ENCODE results near the gene LTBR. TPM values are rescaled to one million over a fixed set of nuclear protein-coding genes. Genes with fewer than 3 reads are reported as not detected.
"Not testable (repeated sequence)": the region's sequence is repeated elsewhere in the genome, so short reads cannot be mapped to it uniquely, and the experiment has no call there.

LTBR gene
- polyA plus RNA-seq (ENCODE audit: insufficient read length in 4 of 4) = 10 to 100 TPM; 59.3 to 80.2 (median 69.5) TPM

DNA sequence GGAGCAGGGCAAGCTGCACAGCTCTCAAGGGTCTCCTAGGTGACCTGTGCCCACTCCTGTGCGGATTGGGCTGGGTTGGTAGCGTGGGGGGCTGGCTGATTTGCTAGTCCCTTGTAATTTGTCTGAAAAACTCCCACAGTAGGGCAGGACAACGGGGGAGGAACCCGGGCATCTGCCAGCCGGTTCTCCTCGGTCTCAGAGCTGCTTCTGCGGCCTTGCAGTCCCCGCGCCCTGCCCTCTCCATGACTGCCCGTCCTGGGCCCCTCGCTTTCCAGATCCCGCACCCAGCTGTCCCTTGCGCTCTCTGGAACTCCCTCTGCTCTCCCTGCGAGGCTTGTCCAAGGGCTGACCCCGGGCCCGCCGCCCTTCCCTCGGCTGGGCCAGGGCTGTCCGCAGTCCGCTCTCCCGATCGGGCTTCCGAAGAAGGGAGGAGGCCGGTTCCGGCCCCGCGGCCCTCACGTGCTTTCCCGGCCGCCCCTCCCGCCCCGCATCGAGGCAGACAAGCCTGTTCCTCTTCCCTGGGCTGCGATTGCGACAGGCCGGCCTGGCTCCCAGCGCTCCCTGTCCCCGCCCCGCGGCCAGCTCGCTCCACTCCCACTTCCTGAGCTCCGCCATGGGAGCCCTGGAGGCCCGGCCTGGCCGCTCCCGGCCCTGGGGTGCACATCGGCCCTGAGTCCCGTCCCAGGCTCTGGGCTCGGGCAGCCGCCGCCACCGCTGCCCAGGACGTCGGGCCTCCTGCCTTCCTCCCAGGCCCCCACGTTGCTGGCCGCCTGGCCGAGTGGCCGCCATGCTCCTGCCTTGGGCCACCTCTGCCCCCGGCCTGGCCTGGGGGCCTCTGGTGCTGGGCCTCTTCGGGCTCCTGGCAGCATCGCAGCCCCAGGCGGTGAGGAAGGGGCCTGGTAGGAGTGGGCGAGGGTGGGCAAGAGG lies at the start of gene LTBR:
TSS of gene LTBR (plus strand) at position 591 of the 927 bp plus-strand sequence. CDS start at position 788, 197 bp downstream.
- peak in 3 of 4 donors; percentile 60 to 73 (median 67) for DNase-seq (ENCODE audit: low read depth in 4 of 4, low spot score in 2 of 4)

- no peak for DNase-seq (ENCODE audit: low read depth in 4 of 4, low spot score in 2 of 4)
Measured at GRCh38 chr12:6334359-6334758, 49.6 kb upstream of the LTBR start.

GRCh38 chr12:6334940-6335450 lies 49.0 kb upstream of the LTBR start:
- DNase-seq (ENCODE audit: low read depth in 4 of 4, low spot score in 2 of 4) = no peak

- DNase-seq (ENCODE audit: low read depth in 4 of 4, low spot score in 2 of 4) = no peak
Measured at GRCh38 chr12:6335451-6336078, 48.4 kb upstream of the LTBR start.

DNA sequence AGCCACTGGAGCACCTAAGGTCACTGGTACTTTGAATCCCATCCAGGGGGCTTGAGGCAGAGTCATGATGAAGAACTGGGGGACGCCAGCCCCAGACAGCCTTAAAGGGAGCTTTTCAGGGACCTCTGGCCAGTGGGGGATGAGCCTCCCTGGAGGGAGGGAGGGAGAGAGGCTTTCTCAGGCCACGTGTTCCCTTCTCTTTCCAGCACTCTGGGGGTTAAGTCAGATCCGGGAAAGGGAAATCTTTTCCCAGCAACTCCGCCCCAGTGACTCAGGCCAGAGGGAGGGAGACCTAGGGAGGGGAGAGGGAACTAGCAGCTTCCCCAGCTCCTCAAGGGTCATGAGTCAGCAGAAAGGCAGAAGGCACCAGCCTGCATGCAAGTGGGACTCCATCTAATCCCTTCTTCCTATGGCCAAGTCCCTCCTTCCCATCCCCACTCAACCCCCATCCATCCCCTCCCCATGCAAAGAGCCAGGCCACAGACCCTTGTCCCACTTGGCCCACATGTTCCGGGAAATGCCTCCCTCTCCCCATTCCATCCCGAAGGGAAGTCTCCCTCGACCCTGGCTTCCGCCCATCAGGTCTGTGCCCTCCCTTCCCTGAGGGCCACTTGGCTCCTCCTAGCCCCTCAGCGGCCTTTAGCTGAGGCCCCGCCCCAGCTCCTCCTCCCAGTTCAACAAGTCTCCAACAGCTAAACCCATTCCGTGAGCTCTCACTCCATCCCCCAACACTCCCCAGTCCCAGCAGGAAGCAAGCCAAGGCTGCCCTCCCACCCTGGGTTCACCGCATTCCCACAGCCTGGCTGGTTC lies 47.7 kb upstream of the LTBR start:
- peak; percentile 79 to 94 (median 88) for DNase-seq (ENCODE audit: low read depth in 4 of 4, low spot score in 2 of 4)

GRCh38 chr12:6336889-6337853 lies 46.8 kb upstream of the LTBR start:
- DNase-seq (ENCODE audit: low read depth in 4 of 4, low spot score in 2 of 4) = no peak

DNA sequence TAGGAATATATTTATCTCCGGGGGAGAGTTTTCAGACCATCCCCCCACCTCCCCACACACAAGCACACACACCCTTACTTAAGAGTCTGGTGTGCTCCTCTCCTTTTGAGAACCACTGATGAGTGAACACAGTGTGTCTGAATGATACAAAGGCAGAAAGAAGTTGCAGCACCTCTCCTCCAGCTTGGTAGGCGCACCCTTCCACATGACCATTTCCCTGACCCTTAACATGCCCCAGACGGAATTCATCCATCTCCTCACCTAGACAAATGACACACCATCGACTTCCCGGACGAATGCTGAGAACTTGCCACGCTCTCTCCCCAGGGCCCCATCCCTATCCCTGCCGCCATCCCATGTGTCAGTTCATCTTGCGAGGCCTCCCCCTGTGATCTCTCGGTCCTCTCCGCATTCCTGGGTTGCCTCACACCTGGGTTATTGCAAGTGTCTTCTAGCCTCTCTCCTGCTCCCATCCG lies 46.0 kb upstream of the LTBR start:
- DNase-seq (ENCODE audit: low read depth in 4 of 4, low spot score in 2 of 4) = no peak

GRCh38 chr12:6338536-6338935 lies 45.4 kb upstream of the LTBR start:
- not testable (repeated sequence) for DNase-seq (ENCODE audit: low read depth in 4 of 4, low spot score in 2 of 4)

- DNase-seq (ENCODE audit: low read depth in 4 of 4, low spot score in 2 of 4) = no peak
Measured at GRCh38 chr12:6338955-6339354, 45.0 kb upstream of the LTBR start.

- no peak for DNase-seq (ENCODE audit: low read depth in 4 of 4, low spot score in 2 of 4)
Measured at GRCh38 chr12:6340032-6340638, 43.8 kb upstream of the LTBR start.

DNA sequence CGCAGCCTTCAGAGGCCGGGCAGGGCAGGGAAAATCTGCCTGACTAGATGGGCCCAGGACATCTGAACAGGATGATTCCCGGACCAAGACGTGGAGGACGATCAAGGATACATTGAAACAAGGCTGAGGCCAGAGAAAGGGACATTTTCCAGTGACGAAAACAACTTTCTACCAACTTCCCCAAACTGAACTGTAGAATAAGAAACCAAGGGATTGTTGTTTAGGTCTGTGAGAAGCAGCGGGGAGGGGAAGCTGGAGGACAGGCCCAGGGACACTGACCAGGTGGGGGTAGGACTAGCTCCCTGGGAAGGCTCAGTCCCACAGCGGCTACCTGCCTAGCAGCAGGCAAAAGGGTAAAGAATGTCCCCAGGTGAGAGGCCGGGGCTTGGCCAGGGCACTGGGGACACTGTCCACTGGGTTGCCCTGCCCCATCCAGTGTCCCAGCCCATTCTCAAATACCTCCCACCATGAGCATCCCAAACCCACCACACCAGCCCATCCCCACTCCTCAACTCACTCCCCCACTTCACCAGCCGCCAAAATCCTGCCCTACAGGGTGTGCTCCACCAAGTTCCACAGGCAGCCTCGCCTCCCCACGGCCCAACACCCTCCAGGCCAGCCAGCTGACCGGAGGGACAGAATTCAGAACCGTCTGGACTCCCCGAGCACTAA lies 43.1 kb upstream of the LTBR start:
- no peak for DNase-seq (ENCODE audit: low read depth in 4 of 4, low spot score in 2 of 4)

- peak in 1 of 4 donors; percentile 64 for DNase-seq (ENCODE audit: low read depth in 4 of 4, low spot score in 2 of 4)
Measured at GRCh38 chr12:6341417-6342139, 42.4 kb upstream of the LTBR start, which contains the start of gene TNFRSF1A. Gene TNFRSF1A (minus strand): TSS chr12:6342076. CDS start chr12:6341814, 262 bp downstream.

GRCh38 chr12:6342140-6342889 lies 41.6 kb upstream of the LTBR start:
- no peak for DNase-seq (ENCODE audit: low read depth in 4 of 4, low spot score in 2 of 4)

DNA sequence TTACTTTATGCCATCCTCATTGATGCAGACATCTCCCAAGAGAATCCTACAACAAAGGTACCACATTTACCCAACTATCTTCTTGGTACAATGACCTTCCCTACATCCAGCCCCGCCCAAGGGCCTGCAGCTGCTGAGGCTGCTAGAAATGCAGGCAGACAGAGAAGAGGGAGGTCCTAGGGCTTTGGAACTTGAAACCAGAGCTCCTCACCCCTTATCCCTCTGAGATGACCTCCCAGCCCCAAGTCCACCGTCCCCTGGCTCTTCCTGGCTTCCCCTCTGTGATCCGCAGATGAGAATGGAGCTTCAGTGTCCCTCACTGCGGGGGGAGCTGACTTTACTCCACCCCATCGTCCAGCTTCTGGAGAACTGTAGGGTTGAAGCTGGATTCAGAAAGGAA lies 40.4 kb upstream of the LTBR start:
- no peak for DNase-seq (ENCODE audit: low read depth in 4 of 4, low spot score in 2 of 4)

GRCh38 chr12:6344101-6344660 lies 39.8 kb upstream of the LTBR start:
- DNase-seq (ENCODE audit: low read depth in 4 of 4, low spot score in 2 of 4) = not testable (repeated sequence)

DNA sequence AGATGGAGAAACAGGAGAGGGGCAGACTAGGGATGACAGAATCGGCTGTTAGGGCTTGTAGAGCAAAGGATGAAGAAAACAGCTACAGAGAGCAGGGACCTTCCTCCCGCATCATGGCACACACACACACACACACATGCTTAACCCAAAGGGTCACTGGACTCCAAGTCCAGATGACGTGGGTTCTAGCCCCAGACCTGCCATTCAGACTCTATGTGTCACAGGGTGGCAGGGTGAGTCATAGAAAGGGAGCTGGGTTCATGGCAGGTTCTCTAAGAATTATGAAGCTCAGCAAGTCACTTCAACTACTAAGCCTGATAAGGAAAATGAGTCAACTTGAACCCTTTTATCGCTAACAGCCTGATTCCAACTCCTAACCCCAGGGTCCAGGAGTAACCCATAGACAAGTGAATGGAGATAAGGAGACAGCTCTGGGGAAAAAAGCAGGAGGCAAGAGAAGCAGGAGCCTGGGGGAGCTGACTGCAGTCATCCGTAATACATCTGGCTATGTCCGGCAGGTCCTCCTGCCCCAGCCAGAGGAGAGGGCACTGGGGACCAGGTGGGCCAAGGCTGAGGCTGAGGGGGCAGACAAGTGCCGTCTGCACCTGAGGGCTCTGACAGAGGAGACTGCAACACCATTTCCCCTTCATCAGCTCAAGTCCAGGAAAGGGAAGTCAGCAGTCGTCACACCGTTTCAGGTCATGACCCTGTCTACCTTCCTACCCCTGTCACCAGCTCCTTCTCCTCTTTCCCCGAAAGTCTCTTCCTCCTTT lies 38.5 kb upstream of the LTBR start:
- no peak for DNase-seq (ENCODE audit: low read depth in 4 of 4, low spot score in 2 of 4)

Measured in left renal cortex interstitium (tissue), 4 donors.